PC-9 (cell line): ENCODE data around the gene FBXO41. TPM values are rescaled to one million over a fixed set of nuclear protein-coding genes. Genes with fewer than 3 reads are reported as not detected.
A peak's percentile ranks its signal among the peaks of the same experiment; 100 is the strongest.

Source experiments
- BruUV-seq: library from RNA; stranded (reverse); fragments of 400-500 nt; replicated peaks from 2 replicates; lab custom pipeline; 2021; lab: Mats Ljungman, UMichigan
- CTCF ChIA-PET: fragments of 300-600 bp; sonication (Branson Sonifier 250); formaldehyde crosslinking; loops from one replicate; lab custom pipeline; 2022; ENCODE audit warnings: antibody characterized with exemption; lab: Charles Lee
- POLR2A ChIA-PET: fragments of 300-600 bp; sonication (Branson Sonifier 250); formaldehyde crosslinking; loops from one replicate; lab custom pipeline; 2022; ENCODE audit warnings: antibody characterized with exemption; ENCODE audit not compliant: unreplicated experiment; lab: Charles Lee
- DNase-seq, 2 experiments: peaks; one replicate each; pipeline versions ENCODE4 v3.0.0 to v3.0.0-alpha.2; 2015 to 2022; ENCODE audit warnings: mixed read lengths in 1 of 2
- H2AFZ ChIP-seq: fragments of 200-600 bp; sonication (generic); 2 replicates; pipeline ENCODE4 v1.8.1; 2017; ENCODE audit warnings: antibody characterized with exemption
- H3F3A ChIP-seq: fragments of 200-600 bp; sonication (generic); 2 replicates; pipeline ENCODE4 v1.8.1; 2017; ENCODE audit warnings: antibody characterized with exemption, mild to moderate bottlenecking, low read depth; ENCODE audit not compliant: insufficient read depth
- H3K27ac ChIP-seq: fragments of 200-600 bp; sonication (generic); 2 replicates; pipeline ENCODE4 v1.6.1; 2016; ENCODE audit warnings: mixed run types
- H3K27me3 ChIP-seq: fragments of 200-600 bp; sonication (generic); 2 replicates; pipeline ENCODE4 v1.6.1; 2016; ENCODE audit warnings: low read depth, mixed run types; ENCODE audit not compliant: insufficient read depth
- H3K36me3 ChIP-seq: fragments of 200-600 bp; sonication (generic); 2 replicates; pipeline ENCODE4 v1.6.1; 2016; ENCODE audit warnings: low read depth, mixed run types
- H3K4me1 ChIP-seq: fragments of 200-600 bp; sonication (generic); replicated peaks from 2 replicates; pipeline ENCODE4 v1.6.1; 2016; ENCODE audit warnings: mixed run types; ENCODE audit not compliant: insufficient read depth
- H3K4me2 ChIP-seq: fragments of 200-600 bp; sonication (generic); 2 replicates; pipeline ENCODE4 v1.6.1; 2017; ENCODE audit warnings: mixed run types
- H3K4me3 ChIP-seq: fragments of 200-600 bp; sonication (generic); 2 replicates; pipeline ENCODE4 v1.6.1; 2016; ENCODE audit warnings: mixed run types
- H3K79me2 ChIP-seq: fragments of 200-600 bp; sonication (generic); 2 replicates; pipeline ENCODE4 v1.6.1; 2017; ENCODE audit warnings: low read depth, mixed run types
- H3K9me2 ChIP-seq: fragments of 200-600 bp; sonication (generic); 2 replicates; pipeline ENCODE4 v1.8.1; 2017; ENCODE audit warnings: mild to moderate bottlenecking; ENCODE audit not compliant: insufficient read depth
- H3K9me3 ChIP-seq: fragments of 200-600 bp; sonication (generic); 2 replicates; pipeline ENCODE4 v1.8.1; 2016; ENCODE audit warnings: low read depth; ENCODE audit not compliant: insufficient read depth
- H4K20me1 ChIP-seq: fragments of 200-600 bp; sonication (generic); 2 replicates; pipeline ENCODE4 v1.8.1; 2017; ENCODE audit not compliant: insufficient read depth
- EZH2 ChIP-seq: fragments of 200-600 bp; sonication (generic); IDR thresholded peaks from 2 replicates; pipeline ENCODE4 v1.8.0; 2017; ENCODE audit warnings: antibody characterized with exemption, low read depth
- intact Hi-C: fragments of 100-400 bp; cut with micrococcal nuclease; formaldehyde crosslinking; loops from one replicate; pipeline ENCODE4 v1.10.0; 2022; ENCODE audit not compliant: unreplicated experiment
- total RNA-seq: library from RNA; stranded (reverse); gene quantifications from 2 replicates; pipeline ENCODE4 v1.2.3, GENCODE V29; 2021
- TF ChIP-seq, protein P1 (sequence below): fragments of 200-600 bp; sonication (generic); conservative IDR thresholded peaks from 2 replicates; pipeline ENCODE4 v1.6.1; 2017; ENCODE audit warnings: mixed run types, antibody characterized with exemption, mild to moderate bottlenecking, moderate library complexity

The FBXO41 gene
- total RNA-seq, 1 experiment from 2014 or later: 16.4 TPM

DNA sequence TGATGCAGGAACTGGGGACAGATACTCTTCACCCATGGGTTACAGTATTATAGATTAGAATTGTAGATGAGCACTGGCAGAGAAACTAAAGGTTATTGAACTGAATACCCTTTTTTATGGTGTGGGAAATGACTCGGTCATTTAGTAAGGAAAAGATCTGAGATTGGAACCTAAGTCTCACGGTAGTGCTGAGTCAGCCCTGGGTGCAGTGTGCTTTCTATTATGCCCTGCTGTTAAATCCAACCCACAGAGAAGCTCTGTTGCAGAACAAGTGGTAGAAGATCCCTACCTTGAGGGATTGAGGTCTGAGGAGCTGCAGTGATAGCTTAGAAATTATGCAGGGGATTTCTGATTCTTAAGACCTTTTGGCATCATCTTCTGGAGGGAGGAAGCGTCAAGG, 37.4 kb downstream of the FBXO41 start:
- POLR2A ChIA-PET: no interaction called here
- intact Hi-C loops: no loop called here

DNA sequence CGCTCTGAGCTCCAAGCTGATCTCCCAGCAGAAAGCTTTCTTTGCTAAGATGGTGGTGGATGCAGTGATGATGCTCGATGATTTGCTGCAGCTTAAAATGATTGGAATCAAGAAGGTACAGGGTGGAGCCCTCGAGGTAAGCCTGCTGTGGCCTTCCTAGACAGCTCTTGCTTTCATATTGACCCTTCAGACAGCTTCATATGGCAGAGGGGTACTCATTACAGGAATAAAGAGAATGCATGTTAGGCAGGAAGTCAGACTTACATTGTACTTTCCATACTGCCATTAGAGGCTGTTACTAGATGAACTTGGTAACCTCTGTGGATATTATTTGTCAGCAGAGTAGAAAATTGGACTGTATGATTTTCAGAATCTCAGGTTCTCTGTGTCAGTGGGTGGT, 39.7 kb downstream of the FBXO41 start:
- CTCF ChIA-PET: no interaction called here

More for the DNA sequence above, 37.4 kb downstream of the FBXO41 start:
- Histone ChIP-seq H4K20me1 (peaks cover 68% of the 10 kb centered on the region), H3K27me3 (no peaks in the 10 kb centered on the region), H3K9me2 (no peaks in the 10 kb centered on the region), H2AFZ (no peak overlapping the region), H3K27ac (no peak overlapping the region), H3K4me1 (peaks cover 16% of the 10 kb centered on the region), H3K79me2 (peaks cover 42% of the 10 kb centered on the region), H3F3A (peaks cover 59% of the 10 kb centered on the region), H3K4me2 (no peak overlapping the region), H3K36me3 (peaks cover 71% of the 10 kb centered on the region), H3K9me3 (no peaks in the 10 kb centered on the region), H3K4me3 (no peak overlapping the region)
- CTCF ChIA-PET: no interaction called here
- BruUV-seq: no TSS peak
- TF ChIP-seq, protein P1, sequence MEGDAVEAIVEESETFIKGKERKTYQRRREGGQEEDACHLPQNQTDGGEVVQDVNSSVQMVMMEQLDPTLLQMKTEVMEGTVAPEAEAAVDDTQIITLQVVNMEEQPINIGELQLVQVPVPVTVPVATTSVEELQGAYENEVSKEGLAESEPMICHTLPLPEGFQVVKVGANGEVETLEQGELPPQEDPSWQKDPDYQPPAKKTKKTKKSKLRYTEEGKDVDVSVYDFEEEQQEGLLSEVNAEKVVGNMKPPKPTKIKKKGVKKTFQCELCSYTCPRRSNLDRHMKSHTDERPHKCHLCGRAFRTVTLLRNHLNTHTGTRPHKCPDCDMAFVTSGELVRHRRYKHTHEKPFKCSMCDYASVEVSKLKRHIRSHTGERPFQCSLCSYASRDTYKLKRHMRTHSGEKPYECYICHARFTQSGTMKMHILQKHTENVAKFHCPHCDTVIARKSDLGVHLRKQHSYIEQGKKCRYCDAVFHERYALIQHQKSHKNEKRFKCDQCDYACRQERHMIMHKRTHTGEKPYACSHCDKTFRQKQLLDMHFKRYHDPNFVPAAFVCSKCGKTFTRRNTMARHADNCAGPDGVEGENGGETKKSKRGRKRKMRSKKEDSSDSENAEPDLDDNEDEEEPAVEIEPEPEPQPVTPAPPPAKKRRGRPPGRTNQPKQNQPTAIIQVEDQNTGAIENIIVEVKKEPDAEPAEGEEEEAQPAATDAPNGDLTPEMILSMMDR: no peak
- TF ChIP-seq EZH2: no peak
- DNase-seq: no peak

DNA sequence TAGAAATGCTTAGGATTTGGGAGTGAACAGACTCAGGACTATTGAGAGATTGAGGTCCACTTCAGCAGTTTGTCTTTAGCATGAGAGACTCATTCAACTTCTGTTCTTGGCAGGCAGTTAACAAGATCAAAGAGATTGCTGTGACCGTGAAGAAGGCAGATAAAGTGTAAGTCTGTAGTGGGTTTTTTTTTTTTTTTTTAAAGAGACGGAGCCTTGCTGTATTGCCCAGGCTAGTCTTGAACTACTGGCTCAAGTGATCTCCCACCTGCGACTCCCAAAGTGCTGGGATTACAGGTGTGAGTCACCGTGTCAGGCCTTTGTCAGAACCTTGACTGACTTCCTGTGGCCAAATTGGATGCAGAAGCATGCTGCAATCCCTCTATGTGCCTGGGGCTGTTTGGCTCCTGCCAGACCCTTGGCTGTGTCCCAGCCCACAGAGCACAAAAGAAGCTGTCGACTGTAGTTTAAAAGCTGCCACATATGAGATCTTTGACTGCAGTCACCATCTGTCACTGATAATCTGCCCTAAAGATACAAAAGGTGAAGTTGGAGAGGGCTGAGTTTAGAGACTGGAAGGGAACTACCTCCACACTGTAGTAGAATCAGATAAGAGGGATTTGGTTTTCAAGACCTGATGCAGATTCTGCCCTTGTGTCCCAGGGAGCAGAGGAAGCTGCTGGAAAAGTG, 40.3 kb downstream of the FBXO41 start:
- TF ChIP-seq, protein P1: no peak
- TF ChIP-seq EZH2: no peak
- peaks cover 16% of the 10 kb centered on the region for H3K4me1 ChIP-seq
- peaks cover 72% of the 10 kb centered on the region for H3K36me3 ChIP-seq
- TSS peak; percentile 3 for BruUV-seq
- no peak overlapping the region for H3K4me3 ChIP-seq
- 0 out of 2 replicates have a peak overlapping the region, but pooled peaks have one; percentile 9 for H3K4me2 ChIP-seq
- no peaks in the 10 kb centered on the region for H3K27me3 ChIP-seq
- H3K27ac ChIP-seq: peak overlapping the region; percentile 31
- H3K79me2 ChIP-seq: peaks cover 69% of the 10 kb centered on the region
- intact Hi-C loops: loop anchor here (1.0 kb wide), 1 partner anchor 10 kb away; the partner anchor contains the start of gene CCT7
- POLR2A ChIA-PET: interaction anchor here (0.7 kb wide), 1 partner anchor 41 kb away, joined by 3 read pairs; the partner anchor contains the start of gene FBXO41
- H3F3A ChIP-seq: peaks cover 45% of the 10 kb centered on the region
- no peaks in the 10 kb centered on the region for H3K9me2 ChIP-seq
- no peaks in the 10 kb centered on the region for H3K9me3 ChIP-seq
- peak; percentile 86 to 96 for DNase-seq
- peaks cover 84% of the 10 kb centered on the region for H4K20me1 ChIP-seq
- no peak overlapping the region for H2AFZ ChIP-seq
- CTCF ChIA-PET: no interaction called here

More for the DNA sequence above, 39.7 kb downstream of the FBXO41 start:
- Histone ChIP-seq H3K4me3 (no peak overlapping the region), H3F3A (peaks cover 47% of the 10 kb centered on the region), H2AFZ (no peak overlapping the region), H3K9me2 (no peaks in the 10 kb centered on the region), H3K36me3 (peaks cover 71% of the 10 kb centered on the region), H3K27ac (no peak overlapping the region), H3K4me2 (0 out of 2 replicates have a peak overlapping the region, but pooled peaks have one; percentile 9), H4K20me1 (peaks cover 83% of the 10 kb centered on the region), H3K4me1 (peaks cover 16% of the 10 kb centered on the region), H3K79me2 (peaks cover 64% of the 10 kb centered on the region), H3K27me3 (no peaks in the 10 kb centered on the region), H3K9me3 (no peaks in the 10 kb centered on the region)
- BruUV-seq: no TSS peak
- intact Hi-C loops: loop anchor here (1.0 kb wide), 1 partner anchor 10 kb away; the partner anchor contains the start of gene CCT7
- POLR2A ChIA-PET: interaction anchor here (0.7 kb wide), 1 partner anchor 40 kb away, joined by 3 read pairs; the partner anchor contains the start of gene FBXO41
- DNase-seq: no peak
- TF ChIP-seq, protein P1: no peak
- TF ChIP-seq EZH2: no peak
